OCI-LY1 (cell line): ENCODE results near the gene ANKRD35.

Source experiments
- EZH2 ChIP-seq: fragments of 200-600 bp; sonication (generic), shearing (Covaris generic); IDR thresholded peaks from 2 replicates; pipeline ENCODE4 v1.8.0; 2017; ENCODE audit warnings: borderline replicate concordance, mixed run types, mild to moderate bottlenecking, antibody characterized with exemption, low read length, moderate library complexity, mixed read lengths
- TF ChIP-seq, protein P1 (sequence below): fragments of 200-600 bp; sonication (generic), shearing (Covaris generic); IDR thresholded peaks from 2 replicates; pipeline ENCODE4 v1.5.1; 2017; ENCODE audit warnings: mild to moderate bottlenecking, antibody characterized with exemption, low read length, moderate library complexity, mixed read lengths

DNA sequence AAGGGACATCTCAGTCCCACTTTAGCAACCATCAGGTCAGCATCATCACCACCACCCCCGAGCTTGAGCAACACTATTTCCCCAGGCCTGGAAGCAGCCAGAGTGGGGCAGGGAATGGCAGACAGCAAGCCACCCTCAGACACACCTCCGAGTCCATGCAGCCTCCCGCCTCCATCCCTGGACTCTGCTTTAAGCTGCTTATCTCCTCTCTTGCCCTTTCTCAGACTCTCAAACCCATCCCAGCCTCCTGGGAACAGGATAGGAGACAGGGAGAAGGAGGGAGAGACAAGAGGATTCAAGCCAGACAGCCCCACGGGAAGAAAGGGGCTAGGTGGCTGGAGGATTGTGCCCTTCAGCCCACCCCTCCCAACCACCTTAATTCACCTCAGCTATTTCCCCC, 28.5 kb downstream of the ANKRD35 start:
- TF ChIP-seq, protein P1, sequence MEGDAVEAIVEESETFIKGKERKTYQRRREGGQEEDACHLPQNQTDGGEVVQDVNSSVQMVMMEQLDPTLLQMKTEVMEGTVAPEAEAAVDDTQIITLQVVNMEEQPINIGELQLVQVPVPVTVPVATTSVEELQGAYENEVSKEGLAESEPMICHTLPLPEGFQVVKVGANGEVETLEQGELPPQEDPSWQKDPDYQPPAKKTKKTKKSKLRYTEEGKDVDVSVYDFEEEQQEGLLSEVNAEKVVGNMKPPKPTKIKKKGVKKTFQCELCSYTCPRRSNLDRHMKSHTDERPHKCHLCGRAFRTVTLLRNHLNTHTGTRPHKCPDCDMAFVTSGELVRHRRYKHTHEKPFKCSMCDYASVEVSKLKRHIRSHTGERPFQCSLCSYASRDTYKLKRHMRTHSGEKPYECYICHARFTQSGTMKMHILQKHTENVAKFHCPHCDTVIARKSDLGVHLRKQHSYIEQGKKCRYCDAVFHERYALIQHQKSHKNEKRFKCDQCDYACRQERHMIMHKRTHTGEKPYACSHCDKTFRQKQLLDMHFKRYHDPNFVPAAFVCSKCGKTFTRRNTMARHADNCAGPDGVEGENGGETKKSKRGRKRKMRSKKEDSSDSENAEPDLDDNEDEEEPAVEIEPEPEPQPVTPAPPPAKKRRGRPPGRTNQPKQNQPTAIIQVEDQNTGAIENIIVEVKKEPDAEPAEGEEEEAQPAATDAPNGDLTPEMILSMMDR: no peak
- no peak for TF ChIP-seq EZH2
